Lung (tissue), 12 donors: Measurements from ENCODE around the gene POSTN. TPM values are rescaled to one million over a fixed set of nuclear protein-coding genes. Genes with fewer than 3 reads are reported as not detected.
A peak's percentile ranks its signal among the peaks of the same experiment; 100 is the strongest.

Experiments used
- ATAC-seq: fragments of 200-7000 bp; cut with Tn5 transposase; one replicate; pipeline ENCODE4 v1.9.1; 2020; ENCODE audit warnings: moderate number of reproducible peaks; ENCODE audit not compliant: insufficient read depth, low FRiP score
- DNase-seq, 3 donors: peaks; one replicate each; pipeline ENCODE4 v3.0.0-alpha.2; 2013 to 2017
- H3K27ac ChIP-seq, 2 donors: one replicate each; pipeline ENCODE4 v1.5.1; 2013; ENCODE audit warnings: mild to moderate bottlenecking in 2 of 2, moderate library complexity in 2 of 2, control low read depth in 1 of 2, inconsistent platforms in 1 of 2, low read depth in 1 of 2, low read length in 1 of 2
- H3K27me3 ChIP-seq, 3 donors: one replicate each; pipeline ENCODE4 v1.5.1; 2013; ENCODE audit warnings: low read length in 2 of 3; ENCODE audit not compliant: control insufficient read depth in 3 of 3, insufficient read depth in 3 of 3
- H3K36me3 ChIP-seq, 4 donors: one replicate each; pipeline ENCODE4 v1.5.1; 2013; ENCODE audit warnings: low read length in 4 of 4, mild to moderate bottlenecking in 1 of 4, moderate library complexity in 1 of 4; ENCODE audit not compliant: control insufficient read depth in 4 of 4, insufficient read depth in 4 of 4
- H3K4me1 ChIP-seq, 5 donors: one replicate each; pipeline ENCODE4 v1.5.1; 2013; ENCODE audit warnings: low read length in 5 of 5, mild to moderate bottlenecking in 2 of 5, moderate library complexity in 1 of 5; ENCODE audit not compliant: control insufficient read depth in 5 of 5, insufficient read depth in 5 of 5
- H3K4me3 ChIP-seq: one replicate; pipeline ENCODE4 v1.5.1; 2013; ENCODE audit warnings: mild to moderate bottlenecking, control low read depth, moderate library complexity
- H3K9ac ChIP-seq, 2 donors: one replicate each; pipeline ENCODE4 v1.5.1; 2013; ENCODE audit warnings: low read length in 2 of 2, control low read depth in 1 of 2; ENCODE audit not compliant: insufficient read depth in 1 of 2
- H3K9me3 ChIP-seq, 4 donors: one replicate each; pipeline ENCODE4 v1.5.1; 2013; ENCODE audit warnings: low read length in 3 of 4, mild to moderate bottlenecking in 1 of 4, moderate library complexity in 1 of 4; ENCODE audit not compliant: control insufficient read depth in 4 of 4, insufficient read depth in 3 of 4
- WGBS, 2 donors: extraction: QIAGEN DNeasy Blood & Tissue Kit; methylation state at CpG; one replicate each; pipeline ENCODE4 v1.1.7; 2013; 5-methylcytosine and 5-hydroxymethylcytosine counted together
- polyA plus RNA-seq, 2 donors: library from polyadenylated mRNA; stranded (reverse); fragments of 200-250 nt; gene quantifications; one replicate each; pipeline ENCODE4 v1.2.1, GENCODE V29; 2013
- total RNA-seq, 2 donors: library from RNA; depleted of rRNA in 1 of 2; stranded (reverse); fragments of >200 nt in 1 of 2; gene quantifications; one replicate each; pipeline ENCODE4 v1.2.1, GENCODE V29; 2014 to 2021
- TF ChIP-seq, protein P1 (sequence below): IDR thresholded peaks from 2 replicates; pipeline ENCODE4 v1.5.1; 2012; ENCODE audit warnings: mild to moderate bottlenecking; ENCODE audit errors: control extremely low read depth, extremely low read depth
- donor health status: control.
- donor health status: control.
- donor health status: Bipolar disorder and iron deficiency.
- donor health status: healthy.
- donor health status: DM: yes; HTN: yes; CAD: no.

Gene POSTN
- total and polyA plus RNA-seq, 4 donors: 9.3 to 280 (median 21.7) TPM

DNA sequence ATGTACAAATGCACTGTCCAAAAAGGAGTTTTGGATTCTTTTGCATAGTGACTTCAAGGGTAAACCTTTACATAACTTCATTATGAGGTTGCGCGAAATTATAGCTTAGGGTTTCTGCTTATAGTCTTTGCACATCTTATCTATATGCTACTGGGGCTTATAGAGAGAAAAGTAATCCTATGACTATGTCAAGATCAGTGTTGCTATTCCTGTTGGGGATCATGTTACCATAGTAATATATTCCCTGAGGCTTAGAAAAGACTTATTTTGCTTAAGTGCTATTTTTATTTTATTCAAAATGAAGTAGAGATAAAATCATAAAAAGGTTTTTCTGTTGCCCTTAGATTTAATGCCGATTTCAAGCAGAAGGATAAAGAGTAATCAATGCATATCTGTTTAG lies 14.7 kb upstream of the POSTN start:
- Histone ChIP-seq H3K27me3 (no peaks in the 10 kb centered on the region), H3K4me3 (no peak overlapping the region), H3K9ac (no peak overlapping the region), H3K4me1 (no peaks in the 10 kb centered on the region), H3K27ac (no peak overlapping the region), H3K36me3 (no peaks in the 10 kb centered on the region), H3K9me3 (no peaks in the 10 kb centered on the region)
- 90 to 95% methylated on average over 3 of the region's 3 CpGs for WGBS, 2 donors
- DNase-seq (no peak), ATAC-seq (no peak)
- TF ChIP-seq, protein P1, sequence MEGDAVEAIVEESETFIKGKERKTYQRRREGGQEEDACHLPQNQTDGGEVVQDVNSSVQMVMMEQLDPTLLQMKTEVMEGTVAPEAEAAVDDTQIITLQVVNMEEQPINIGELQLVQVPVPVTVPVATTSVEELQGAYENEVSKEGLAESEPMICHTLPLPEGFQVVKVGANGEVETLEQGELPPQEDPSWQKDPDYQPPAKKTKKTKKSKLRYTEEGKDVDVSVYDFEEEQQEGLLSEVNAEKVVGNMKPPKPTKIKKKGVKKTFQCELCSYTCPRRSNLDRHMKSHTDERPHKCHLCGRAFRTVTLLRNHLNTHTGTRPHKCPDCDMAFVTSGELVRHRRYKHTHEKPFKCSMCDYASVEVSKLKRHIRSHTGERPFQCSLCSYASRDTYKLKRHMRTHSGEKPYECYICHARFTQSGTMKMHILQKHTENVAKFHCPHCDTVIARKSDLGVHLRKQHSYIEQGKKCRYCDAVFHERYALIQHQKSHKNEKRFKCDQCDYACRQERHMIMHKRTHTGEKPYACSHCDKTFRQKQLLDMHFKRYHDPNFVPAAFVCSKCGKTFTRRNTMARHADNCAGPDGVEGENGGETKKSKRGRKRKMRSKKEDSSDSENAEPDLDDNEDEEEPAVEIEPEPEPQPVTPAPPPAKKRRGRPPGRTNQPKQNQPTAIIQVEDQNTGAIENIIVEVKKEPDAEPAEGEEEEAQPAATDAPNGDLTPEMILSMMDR: no peak

DNA sequence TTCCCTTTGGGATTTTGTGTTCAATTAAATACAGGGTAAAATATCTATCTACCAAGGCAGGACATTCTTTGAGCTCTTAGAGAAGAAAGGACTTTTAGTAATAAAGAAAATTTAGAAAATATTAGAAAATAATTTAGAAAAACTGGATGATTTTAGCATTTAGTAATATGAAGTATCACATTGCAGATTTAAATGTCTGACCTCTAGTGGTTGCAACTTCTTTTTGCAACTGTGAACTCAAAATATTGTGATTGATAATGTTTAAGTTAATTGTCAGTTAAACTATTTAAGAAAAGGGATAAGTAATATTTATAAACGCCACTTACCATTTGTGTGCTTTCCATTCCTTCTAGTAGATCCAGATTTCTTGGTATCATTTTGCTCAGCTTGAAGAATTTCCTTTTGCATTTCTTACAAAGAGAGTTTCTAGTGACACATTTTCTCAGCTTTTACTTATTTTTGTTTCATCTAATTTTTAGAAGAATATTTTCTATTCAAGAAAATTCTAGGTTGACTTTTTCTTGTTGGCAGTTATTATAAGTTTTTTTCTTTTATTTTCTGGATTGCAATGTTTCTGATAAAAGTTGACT lies 10.3 kb upstream of the POSTN start:
- Histone ChIP-seq H3K27ac (no peak overlapping the region), H3K27me3 (no peaks in the 10 kb centered on the region), H3K9me3 (no peaks in the 10 kb centered on the region), H3K36me3 (no peaks in the 10 kb centered on the region), H3K4me3 (no peak overlapping the region), H3K9ac (no peak overlapping the region), H3K4me1 (no peaks in the 10 kb centered on the region)
- 75 to 88% methylated on average over 1 of the region's 1 CpG for WGBS, 2 donors
- no peak for ATAC-seq
- no peak for DNase-seq
- TF ChIP-seq, protein P1: no peak

DNA sequence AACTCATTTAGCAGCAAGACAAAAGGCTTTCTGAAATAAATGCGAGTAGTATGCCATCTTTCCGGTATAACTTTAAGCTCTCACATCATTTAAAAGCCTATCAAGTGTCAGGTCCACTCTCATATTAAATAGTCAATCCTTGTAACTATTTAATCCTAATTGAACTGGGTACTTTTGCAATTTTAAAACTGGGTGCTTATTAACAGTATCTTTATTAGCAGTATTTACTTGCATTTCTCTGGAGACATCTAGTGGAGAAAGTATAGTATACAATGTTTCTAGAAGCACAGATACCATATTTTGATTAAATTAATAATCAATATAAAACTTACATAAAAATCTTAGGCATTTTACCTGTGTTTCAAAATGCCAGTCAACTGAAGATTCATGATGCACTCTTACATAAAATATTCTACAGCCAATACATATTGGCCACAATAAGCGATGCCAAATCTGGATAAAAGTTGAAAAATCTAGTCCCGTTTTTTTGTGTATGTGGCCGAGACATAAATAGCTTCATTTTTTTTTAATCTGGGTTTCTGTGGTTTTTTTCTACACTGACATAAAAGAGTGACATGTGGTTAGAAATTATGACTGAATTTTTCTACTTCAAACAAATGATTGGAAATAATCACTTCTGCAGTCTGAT lies 4.3 kb upstream of the POSTN start:
- Histone ChIP-seq H3K9ac (no peak overlapping the region), H3K36me3 (no peaks in the 10 kb centered on the region), H3K27ac (no peak overlapping the region), H3K9me3 (no peaks in the 10 kb centered on the region), H3K27me3 (no peaks in the 10 kb centered on the region), H3K4me1 (peaks cover 0 to 29% (median 3%) of the 10 kb centered on the region in 5 donors), H3K4me3 (no peak overlapping the region)
- DNase-seq (peak in 2 of 3 donors; percentile 57 to 72), ATAC-seq (no peak)
- 66 to 71% methylated on average over 5 of the region's 5 CpGs for WGBS, 2 donors
- TF ChIP-seq, protein P1: no peak
